ENCODE results near the gene DNAJA4. TPM values are rescaled to one million over a fixed set of nuclear protein-coding genes. Genes with fewer than 3 reads are reported as not detected.
"Not testable (repeated sequence)": the region's sequence is repeated elsewhere in the genome, so short reads cannot be mapped to it uniquely, and the experiment has no call there.

DNAJA4 gene
- total RNA-seq, 1 donor from 2014 or later, result 85.9 TPM

- intact Hi-C loops (cut with micrococcal nuclease), result loop anchor here (5.0 kb wide), 2 partner anchors 65 to 130 kb away; no protein-coding TSS in a partner anchor
- DNase-seq, result no peak
- ATAC-seq, result peak; percentile 44
Observed at GRCh38 chr15:78242128-78242527, 22.2 kb upstream of the DNAJA4 start.

- intact Hi-C loops (cut with micrococcal nuclease), result loop anchor here (5.0 kb wide), 2 partner anchors 66 to 131 kb away; no protein-coding TSS in a partner anchor
- ATAC-seq, result no peak
- no peak for DNase-seq
Observed at GRCh38 chr15:78243058-78243457, 21.3 kb upstream of the DNAJA4 start.

GRCh38 chr15:78243491-78243941 lies 20.8 kb upstream of the DNAJA4 start:
- ATAC-seq, result peak; percentile 72
- intact Hi-C loops (cut with micrococcal nuclease), result loop anchor here (5.0 kb wide), 2 partner anchors 66 to 131 kb away; no protein-coding TSS in a partner anchor

GRCh38 chr15:78244101-78244500 lies 20.3 kb upstream of the DNAJA4 start:
- ATAC-seq (no peak), DNase-seq (no peak)
- intact Hi-C loops (cut with micrococcal nuclease), result loop anchor here (5.0 kb wide), 2 partner anchors 67 to 132 kb away; no protein-coding TSS in a partner anchor

More at GRCh38 chr15:78243491-78243941, 20.8 kb upstream of the DNAJA4 start:
- DNase-seq, result peak; percentile 78

DNA sequence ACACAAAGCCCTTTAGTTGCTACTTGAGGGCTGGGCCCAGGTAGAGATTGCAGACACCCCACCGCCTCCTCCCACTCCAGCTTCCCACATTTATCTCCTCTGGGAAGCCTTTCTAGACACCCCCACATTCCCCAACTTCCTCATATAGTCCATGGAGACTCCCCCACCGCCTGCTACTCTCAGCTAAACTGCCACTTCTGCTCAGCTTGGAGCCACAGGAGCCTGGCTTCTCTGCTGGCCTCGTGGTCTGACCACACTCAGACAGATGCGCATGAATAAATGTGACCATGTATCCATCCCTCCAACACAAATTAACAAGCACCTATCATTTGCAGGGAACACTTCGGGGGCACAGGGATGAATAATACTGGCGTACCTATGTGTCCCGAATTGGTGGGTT lies 19.5 kb upstream of the DNAJA4 start:
- ATAC-seq (no peak), DNase-seq (no peak)
- intact Hi-C loops (cut with micrococcal nuclease), result loop anchor here (5.0 kb wide), 2 partner anchors 68 to 133 kb away; no protein-coding TSS in a partner anchor

DNA sequence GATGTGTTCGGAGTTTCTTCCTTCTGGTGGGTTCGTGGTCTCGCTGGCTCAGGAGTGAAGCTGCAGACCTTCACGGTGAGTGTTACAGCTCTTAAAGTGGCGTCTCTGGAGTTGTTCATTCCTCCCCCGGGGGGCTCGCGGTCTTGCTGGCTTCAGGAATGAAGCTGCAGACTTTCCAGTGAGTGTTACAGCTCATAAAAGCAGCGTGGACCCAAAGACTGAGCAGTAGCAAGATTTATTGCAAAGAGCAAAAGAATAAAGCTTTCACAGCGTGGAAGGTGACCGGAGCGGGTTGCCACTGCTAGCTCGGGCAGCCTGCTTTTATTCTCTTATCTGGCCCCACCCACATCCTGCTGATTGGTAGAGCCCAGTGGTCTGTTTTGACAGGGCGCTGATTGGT lies 19.0 kb upstream of the DNAJA4 start:
- intact Hi-C loops (cut with micrococcal nuclease); DNase-seq; ATAC-seq: not testable (repeated sequence)

DNA sequence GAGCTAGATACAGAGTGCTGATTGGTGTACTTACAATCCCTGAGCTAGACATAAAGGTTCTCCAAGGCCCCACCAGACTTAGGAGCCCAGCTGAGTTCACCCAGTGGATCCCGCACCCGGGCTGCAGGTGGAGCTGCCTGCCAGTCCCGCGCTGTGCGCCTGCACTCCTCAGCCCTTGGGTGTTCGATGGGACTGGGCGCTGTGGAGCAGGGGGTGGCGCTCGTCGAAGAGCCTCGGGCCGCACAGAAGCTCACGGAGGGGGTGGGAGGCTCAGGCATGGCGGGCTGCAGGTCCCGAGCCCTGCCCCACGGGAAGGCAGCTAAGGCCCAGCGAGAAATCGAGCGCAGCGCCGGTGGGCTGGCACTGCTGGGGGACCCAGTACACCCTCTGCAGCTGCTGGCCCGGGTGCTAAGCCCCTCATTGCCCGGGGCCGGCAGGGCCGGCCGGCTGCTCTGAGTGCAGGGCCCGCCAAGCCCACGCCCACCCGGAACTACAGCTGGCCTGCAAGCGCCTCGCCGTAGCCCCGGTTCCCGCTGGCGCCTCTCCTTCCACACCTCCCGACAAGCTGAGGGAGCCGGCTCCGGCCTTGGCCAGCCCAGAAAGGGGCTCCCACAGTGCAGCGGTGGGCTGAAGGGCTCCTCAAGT lies 18.3 kb upstream of the DNAJA4 start:
- ATAC-seq; intact Hi-C loops (cut with micrococcal nuclease); DNase-seq: not testable (repeated sequence)

DNA sequence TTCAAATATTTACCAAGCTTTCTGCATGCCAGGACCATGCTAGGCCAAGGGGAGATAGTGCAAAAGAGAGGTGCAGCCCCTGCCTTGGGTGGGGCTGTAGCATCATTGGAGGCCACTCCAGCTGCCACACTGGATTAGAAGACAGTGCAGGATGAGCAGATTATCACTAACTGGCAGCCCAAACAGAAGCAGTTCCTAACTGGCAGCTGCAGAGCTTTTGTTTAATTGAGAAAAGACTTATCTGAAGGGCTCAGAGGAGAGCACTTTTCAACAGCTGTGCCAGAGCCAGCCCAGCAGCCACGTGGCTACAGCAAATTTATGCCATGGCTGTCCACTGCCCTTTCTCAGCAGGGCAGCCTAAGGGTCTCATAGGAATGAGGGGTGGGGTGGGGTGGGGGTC lies 16.5 kb upstream of the DNAJA4 start:
- intact Hi-C loops (cut with micrococcal nuclease), result no loop called here
- DNase-seq (no peak), ATAC-seq (no peak)

GRCh38 chr15:78249131-78249530 lies 15.2 kb upstream of the DNAJA4 start:
- intact Hi-C loops (cut with micrococcal nuclease), result no loop called here
- ATAC-seq (no peak), DNase-seq (no peak)

DNA sequence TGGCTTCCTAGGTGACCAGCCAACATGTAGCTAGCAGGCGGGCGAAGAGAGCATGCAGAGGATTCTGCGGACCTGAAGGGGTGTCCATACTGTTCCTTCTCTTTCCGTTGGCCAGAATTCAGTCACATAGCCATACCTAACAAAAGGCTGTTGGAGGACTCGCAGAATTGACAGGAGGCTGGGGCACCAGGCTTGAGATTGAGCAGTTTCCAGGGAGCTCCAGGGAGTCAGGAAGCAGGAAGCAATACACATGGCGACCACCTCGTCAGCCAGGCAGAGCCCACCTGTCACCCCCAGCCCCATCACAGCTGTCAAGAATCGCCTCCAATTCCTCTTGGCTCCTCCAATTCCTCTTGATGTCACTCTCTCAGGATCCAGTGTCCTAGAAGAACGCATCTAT lies 13.2 kb upstream of the DNAJA4 start:
- intact Hi-C loops (cut with micrococcal nuclease), result no loop called here
- no peak for DNase-seq
- ATAC-seq, result no peak

- ATAC-seq, result no peak
- intact Hi-C loops (cut with micrococcal nuclease), result no loop called here
Observed at GRCh38 chr15:78255421-78256043, 8.8 kb upstream of the DNAJA4 start.

GRCh38 chr15:78256044-78256437 lies 8.3 kb upstream of the DNAJA4 start:
- no peak for DNase-seq
- intact Hi-C loops (cut with micrococcal nuclease), result no loop called here
- no peak for ATAC-seq

More at GRCh38 chr15:78255421-78256043, 8.8 kb upstream of the DNAJA4 start:
- no peak for DNase-seq

- intact Hi-C loops (cut with micrococcal nuclease), result no loop called here
- ATAC-seq (no peak), DNase-seq (no peak)
Observed at GRCh38 chr15:78257681-78258080, 6.7 kb upstream of the DNAJA4 start.

DNA sequence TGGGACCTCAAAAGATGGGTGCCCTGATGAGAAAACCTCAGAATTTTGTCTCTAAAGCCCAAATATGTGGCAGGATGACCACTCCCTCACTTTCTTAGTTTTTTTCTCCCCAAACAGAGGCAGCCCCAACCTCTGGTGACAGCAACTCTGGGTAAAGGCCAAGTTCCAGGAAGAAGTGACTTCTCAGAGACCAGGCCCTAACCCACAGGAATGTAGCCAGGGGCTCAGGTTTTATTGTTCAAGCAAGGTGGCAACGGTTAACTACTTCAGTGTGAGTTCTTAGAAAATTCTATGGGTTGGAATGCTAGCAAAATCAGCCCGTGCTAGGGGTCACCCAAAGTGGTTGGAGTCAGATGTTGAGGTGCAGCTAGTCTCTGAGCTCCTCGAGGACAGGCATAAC lies 5.1 kb upstream of the DNAJA4 start:
- DNase-seq (no peak), ATAC-seq (no peak)
- intact Hi-C loops (cut with micrococcal nuclease), result no loop called here

- intact Hi-C loops (cut with micrococcal nuclease), result no loop called here
- ATAC-seq, result no peak
- no peak for DNase-seq
Observed at GRCh38 chr15:78260489-78260888, 3.9 kb upstream of the DNAJA4 start.

GRCh38 chr15:78261062-78261461 lies 3.3 kb upstream of the DNAJA4 start:
- ATAC-seq (no peak), DNase-seq (no peak)
- intact Hi-C loops (cut with micrococcal nuclease), result no loop called here

- ATAC-seq (no peak), DNase-seq (no peak)
- intact Hi-C loops (cut with micrococcal nuclease), result no loop called here
Observed at GRCh38 chr15:78263351-78263781, 996 bp upstream of the DNAJA4 start.

- intact Hi-C loops (cut with micrococcal nuclease), result no loop called here
- ATAC-seq, result no peak
Observed at GRCh38 chr15:78263907-78264303, 457 bp upstream of the DNAJA4 start.

DNA sequence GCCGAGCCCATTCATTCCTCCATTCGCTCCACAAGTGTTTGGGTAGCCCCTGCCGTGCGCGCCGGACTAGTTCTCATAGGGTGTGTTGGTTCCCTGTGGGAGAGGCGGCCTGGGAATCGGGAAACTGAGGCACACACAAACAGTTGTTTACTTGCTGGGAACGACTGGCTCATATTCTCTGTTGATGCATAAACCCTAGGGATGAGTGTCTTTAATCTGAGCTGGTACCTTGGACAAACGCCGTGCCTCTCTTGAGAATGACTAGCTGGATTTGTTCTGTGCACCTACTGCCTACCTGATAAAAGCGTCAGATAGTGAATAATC lies 737 bp downstream of the DNAJA4 start:
- intact Hi-C loops (cut with micrococcal nuclease), result no loop called here
- ATAC-seq, result peak; percentile 1
- no peak for DNase-seq

More at GRCh38 chr15:78263907-78264303, 457 bp upstream of the DNAJA4 start:
- peak; percentile 37 for DNase-seq

- peak; percentile 83 for ATAC-seq
- DNase-seq, result no peak
- intact Hi-C loops (cut with micrococcal nuclease), result no loop called here
Observed at GRCh38 chr15:78265752-78266224, 1.4 kb downstream of the DNAJA4 start.
